Sigmoid colon (tissue), 7 donors: Measurements from ENCODE around the gene PRR20E. TPM values are rescaled to one million over a fixed set of nuclear protein-coding genes. Genes with fewer than 3 reads are reported as not detected.
"Not testable (repeated sequence)": the region's sequence is repeated elsewhere in the genome, so short reads cannot be mapped to it uniquely, and the experiment has no call there.

Experiments used
- DNase-seq: peaks from one replicate; pipeline ENCODE4 v3.0.0-alpha.2; 2019
- H3K27ac ChIP-seq, 4 donors: fragments of 200-600 bp; sonication (generic); one replicate each; pipeline ENCODE4 v1.5.1; 2016 to 2019; ENCODE audit warnings: mild to moderate bottlenecking in 1 of 4
- H3K27me3 ChIP-seq, 3 donors: fragments of 200-600 bp; sonication (generic); one replicate each; pipeline ENCODE4 v1.5.1; 2019; ENCODE audit warnings: mild to moderate bottlenecking in 1 of 3
- H3K36me3 ChIP-seq, 4 donors: fragments of 200-600 bp; sonication (generic); one replicate each; pipeline ENCODE4 v1.5.1; 2016 to 2019
- H3K4me1 ChIP-seq, 4 donors: fragments of 200-600 bp; sonication (generic); one replicate each; pipeline ENCODE4 v1.5.1; 2017 to 2019
- H3K4me3 ChIP-seq, 4 donors: fragments of 200-600 bp; sonication (generic); one replicate each; pipeline ENCODE4 v1.5.1; 2017 to 2019; ENCODE audit warnings: mild to moderate bottlenecking in 2 of 4, moderate library complexity in 1 of 4
- H3K9me3 ChIP-seq, 4 donors: fragments of 200-600 bp in 3 of 4; sonication (generic) in 3 of 4; one replicate each; pipeline versions ENCODE4 v1.5.1 to v1.6.1; 2013 to 2019
- EP300 ChIP-seq, 4 donors: sonication (generic); formaldehyde crosslinking; IDR thresholded peaks; one replicate each; pipeline ENCODE4 v1.6.1; 2017; ENCODE audit warnings: antibody characterized with exemption in 4 of 4
- POLR2A ChIP-seq, 2 donors: fragments of 450-650 bp; IDR thresholded peaks; one replicate each; pipeline ENCODE4 v1.6.1; 2016; ENCODE audit warnings: antibody characterized with exemption in 2 of 2, mild to moderate bottlenecking in 2 of 2, moderate library complexity in 2 of 2
- POLR2AphosphoS5 ChIP-seq, 4 donors: sonication (generic); formaldehyde crosslinking; IDR thresholded peaks; one replicate each; pipeline ENCODE4 v1.6.1; 2017; ENCODE audit warnings: antibody characterized with exemption in 4 of 4
- WGBS, 2 donors: extraction: QIAGEN DNeasy Blood & Tissue Kit; methylation state at CpG; one replicate each; pipeline ENCODE4 v1.1.7; 2013; 5-methylcytosine and 5-hydroxymethylcytosine counted together
- intact Hi-C: fragments of 100-400 bp; cut with DNase I; formaldehyde crosslinking; loops from one replicate; pipeline ENCODE4 v1.15.1; 2023
- polyA plus RNA-seq, 3 donors: library from polyadenylated mRNA; stranded (reverse); fragments of 200-250 nt; gene quantifications; one replicate each; pipeline ENCODE4 v1.2.3, GENCODE V29; 2013
- total RNA-seq, 4 donors: library from RNA; depleted of rRNA; stranded (reverse); fragments of >200 nt; gene quantifications; one replicate each; pipeline ENCODE4 v1.1.0, GENCODE V29; 2016
- TF ChIP-seq, protein P1 (sequence below), 4 experiments: fragments of 450-650 bp in 3 of 4; fragments of 200-600 bp in 1 of 4; IDR thresholded peaks; one replicate each; pipeline ENCODE4 v1.5.1; 2016 to 2019; ENCODE audit warnings: antibody characterized with exemption in 4 of 4, mild to moderate bottlenecking in 3 of 4, moderate library complexity in 2 of 4
- donor health status: healthy with polysubstance abuse.
- donor health status: Bipolar disorder and iron deficiency.
- donor health status: healthy.

The PRR20E gene
- total RNA-seq (not detected), polyA plus RNA-seq (not detected)

DNA sequence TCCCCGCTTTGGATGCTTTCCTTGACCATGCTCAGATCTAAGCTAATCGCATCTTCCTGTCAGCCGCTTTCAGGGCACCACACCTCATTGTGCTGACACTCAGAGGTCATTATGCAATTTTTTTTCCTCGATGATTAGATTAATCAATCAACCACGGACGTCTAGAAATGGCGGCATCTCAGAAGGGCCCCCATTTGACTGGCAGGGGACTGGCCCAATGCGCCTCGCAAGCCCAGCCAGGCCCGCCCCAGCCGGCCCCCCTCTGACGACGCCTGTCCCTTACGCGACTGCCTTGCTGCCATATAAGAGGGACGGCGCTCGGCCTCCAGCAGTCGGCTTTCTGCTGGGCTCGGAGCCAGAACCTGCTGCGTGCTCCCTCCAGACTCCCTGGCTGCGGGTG, at the start of gene PRR20E:
PRR20E (plus strand) TSS at position 301 of the 400 bp plus-strand sequence. CDS start 387 bp downstream, outside the sequence.
- not testable (repeated sequence) for H3K27ac ChIP-seq, DNase-seq

DNA sequence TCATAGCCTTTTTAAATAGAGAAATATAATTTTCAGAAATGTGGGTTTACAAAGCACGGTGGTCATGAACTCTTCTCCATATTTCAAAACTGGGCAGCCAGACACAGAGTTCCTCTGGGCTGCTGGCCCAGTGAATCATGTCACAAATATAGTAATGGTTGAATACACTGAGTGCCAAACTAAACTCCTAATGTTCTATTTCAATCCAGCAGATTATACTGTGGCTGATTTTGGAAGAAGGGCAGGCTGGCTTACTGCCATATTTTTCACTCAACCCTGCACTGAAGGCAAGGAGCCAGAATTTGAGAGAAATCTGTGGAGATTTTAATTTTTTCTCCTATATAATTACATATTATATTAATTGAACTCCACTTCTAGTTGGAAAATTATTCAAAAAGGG, 43.3 kb upstream of the PRR20E start:
- 78 to 85% methylated on average over 1 of the region's 1 CpG for WGBS, 2 donors
- H3K27me3 ChIP-seq, result no peaks in the 10 kb centered on the region
- peaks cover 0 to 18% (median 3%) of the 10 kb centered on the region in 4 donors for H3K4me1 ChIP-seq
- H3K27ac ChIP-seq, result peak overlapping the region in 2 of 4 donors; percentile 16 to 38
- TF ChIP-seq POLR2A (IDR thresholded peaks at IDR 0.05) (no peak), POLR2AphosphoS5 (IDR thresholded peaks at IDR 0.05) (no peak), EP300 (IDR thresholded peaks at IDR 0.05) (no peak)
- TF ChIP-seq, protein P1, sequence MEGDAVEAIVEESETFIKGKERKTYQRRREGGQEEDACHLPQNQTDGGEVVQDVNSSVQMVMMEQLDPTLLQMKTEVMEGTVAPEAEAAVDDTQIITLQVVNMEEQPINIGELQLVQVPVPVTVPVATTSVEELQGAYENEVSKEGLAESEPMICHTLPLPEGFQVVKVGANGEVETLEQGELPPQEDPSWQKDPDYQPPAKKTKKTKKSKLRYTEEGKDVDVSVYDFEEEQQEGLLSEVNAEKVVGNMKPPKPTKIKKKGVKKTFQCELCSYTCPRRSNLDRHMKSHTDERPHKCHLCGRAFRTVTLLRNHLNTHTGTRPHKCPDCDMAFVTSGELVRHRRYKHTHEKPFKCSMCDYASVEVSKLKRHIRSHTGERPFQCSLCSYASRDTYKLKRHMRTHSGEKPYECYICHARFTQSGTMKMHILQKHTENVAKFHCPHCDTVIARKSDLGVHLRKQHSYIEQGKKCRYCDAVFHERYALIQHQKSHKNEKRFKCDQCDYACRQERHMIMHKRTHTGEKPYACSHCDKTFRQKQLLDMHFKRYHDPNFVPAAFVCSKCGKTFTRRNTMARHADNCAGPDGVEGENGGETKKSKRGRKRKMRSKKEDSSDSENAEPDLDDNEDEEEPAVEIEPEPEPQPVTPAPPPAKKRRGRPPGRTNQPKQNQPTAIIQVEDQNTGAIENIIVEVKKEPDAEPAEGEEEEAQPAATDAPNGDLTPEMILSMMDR (IDR thresholded peaks at IDR 0.05), result no peak
- no peak overlapping the region for H3K4me3 ChIP-seq
- DNase-seq, result no peak
- intact Hi-C loops, result no loop called here
- no peaks in the 10 kb centered on the region for H3K9me3 ChIP-seq
- no peaks in the 10 kb centered on the region for H3K36me3 ChIP-seq

More for the DNA sequence above, at the start of gene PRR20E:
- H3K9me3 ChIP-seq, intact Hi-C loops, H3K4me1 ChIP-seq, H3K27me3 ChIP-seq, H3K36me3 ChIP-seq, H3K4me3 ChIP-seq: not testable (repeated sequence)
- WGBS, 2 donors, result no CpG with 5 or more reads among the region's 22 CpGs

DNA sequence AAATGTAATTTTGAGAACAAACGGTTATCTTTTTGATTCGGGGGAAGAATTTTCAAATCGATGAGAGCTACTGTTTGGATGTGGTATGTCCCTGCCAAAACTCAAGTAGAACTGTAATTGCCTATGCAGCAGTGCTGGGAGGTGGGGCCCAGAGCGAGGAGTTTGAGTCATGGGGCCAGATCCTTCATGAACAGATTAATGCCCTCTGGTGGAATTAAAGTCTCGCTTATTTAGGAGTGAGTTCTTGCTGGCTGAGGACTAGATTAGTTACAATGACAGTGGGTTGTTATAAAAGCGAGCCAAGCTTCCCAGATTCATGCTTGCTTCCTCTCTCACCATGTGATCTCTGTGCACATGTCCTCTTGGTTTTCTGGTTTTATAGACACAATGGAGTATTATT, 38.1 kb upstream of the PRR20E start:
- intact Hi-C loops, result no loop called here

DNA sequence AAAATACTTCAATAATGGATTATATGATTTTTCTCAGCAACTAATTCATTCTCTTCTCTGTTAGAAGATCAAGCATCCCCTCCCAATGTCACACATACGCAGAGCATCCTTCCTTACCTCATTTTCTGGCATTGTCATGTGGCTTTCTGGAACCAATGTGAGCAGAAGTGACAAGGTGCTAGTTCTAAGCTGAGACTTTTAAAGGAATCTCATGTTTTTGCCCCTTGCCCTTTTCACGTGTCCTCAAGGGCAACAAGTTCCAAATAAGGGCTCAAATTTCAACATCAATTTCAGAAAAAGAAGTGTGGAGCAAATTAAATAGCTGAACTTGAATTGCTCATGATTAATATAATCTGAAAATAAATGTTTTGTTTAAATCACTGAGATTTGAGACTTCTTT, 30.9 kb upstream of the PRR20E start:
- H3K27me3 ChIP-seq, result no peaks in the 10 kb centered on the region
- H3K4me3 ChIP-seq, result no peak overlapping the region
- TF ChIP-seq POLR2AphosphoS5 (IDR thresholded peaks at IDR 0.05) (no peak), POLR2A (IDR thresholded peaks at IDR 0.05) (no peak)
- TF ChIP-seq, protein P1 (IDR thresholded peaks at IDR 0.05), result no peak
- H3K4me1 ChIP-seq, result no peaks in the 10 kb centered on the region
- no peaks in the 10 kb centered on the region for H3K36me3 ChIP-seq
- intact Hi-C loops, result no loop called here
- 22 to 64% methylated on average over 2 of the region's 2 CpGs for WGBS, 2 donors
- no peak for DNase-seq
- H3K9me3 ChIP-seq, result no peaks in the 10 kb centered on the region
- H3K27ac ChIP-seq, result no peak overlapping the region

More for the DNA sequence above, 38.1 kb upstream of the PRR20E start:
- Histone ChIP-seq H3K27me3 (no peaks in the 10 kb centered on the region), H3K36me3 (no peaks in the 10 kb centered on the region), H3K4me1 (peaks cover 0 to 6% (median under 1%) of the 10 kb centered on the region in 4 donors), H3K4me3 (no peak overlapping the region), H3K27ac (no peak overlapping the region), H3K9me3 (no peaks in the 10 kb centered on the region)
- TF ChIP-seq POLR2AphosphoS5 (IDR thresholded peaks at IDR 0.05), result no peak
- TF ChIP-seq POLR2A (IDR thresholded peaks at IDR 0.05), result no peak
- TF ChIP-seq, protein P1 (IDR thresholded peaks at IDR 0.05), result no peak
- TF ChIP-seq EP300 (IDR thresholded peaks at IDR 0.05), result no peak
- WGBS, 2 donors, result 88 to 91% methylated on average over 6 of the region's 6 CpGs
- DNase-seq, result no peak

DNA sequence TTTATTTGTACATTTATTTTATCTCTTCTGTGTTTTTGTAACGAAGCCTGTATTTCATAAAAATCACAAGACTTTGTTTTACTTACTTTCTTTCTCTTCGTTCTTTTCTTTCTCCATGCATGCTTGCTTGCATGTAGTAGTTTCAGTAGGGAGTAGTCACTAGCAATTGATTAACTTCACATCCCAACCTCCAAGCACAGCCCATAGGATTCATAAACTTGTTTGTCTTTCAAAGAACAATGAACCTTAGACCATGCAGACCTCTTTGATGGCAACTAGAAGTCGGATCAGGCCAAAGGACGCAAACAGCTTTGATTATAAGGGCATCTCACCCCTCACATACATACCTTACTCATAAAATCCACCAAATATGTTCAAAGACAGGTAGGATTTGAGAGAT, 29.4 kb upstream of the PRR20E start:
- no peak for DNase-seq
- intact Hi-C loops, result no loop called here
- Histone ChIP-seq H3K9me3 (no peaks in the 10 kb centered on the region), H3K4me3 (no peak overlapping the region), H3K27ac (no peak overlapping the region), H3K27me3 (no peaks in the 10 kb centered on the region), H3K36me3 (no peaks in the 10 kb centered on the region), H3K4me1 (no peaks in the 10 kb centered on the region)
- TF ChIP-seq, protein P1 (IDR thresholded peaks at IDR 0.05), result no peak
- TF ChIP-seq POLR2A (IDR thresholded peaks at IDR 0.05) (no peak), EP300 (IDR thresholded peaks at IDR 0.05) (no peak), POLR2AphosphoS5 (IDR thresholded peaks at IDR 0.05) (no peak)
- 12 to 57% methylated on average over 4 of the region's 4 CpGs for WGBS, 2 donors
